Measurements from ENCODE around the gene CYP2S1. TPM values are rescaled to one million over a fixed set of nuclear protein-coding genes. Genes with fewer than 3 reads are reported as not detected.
"Not testable (repeated sequence)": the region's sequence is repeated elsewhere in the genome, so short reads cannot be mapped to it uniquely, and the experiment has no call there.

Gene CYP2S1
- total RNA-seq, 1 donor from 2014 or later, result 11.0 TPM

- H3K4me1 ChIP-seq, result peaks cover 15% of the 10 kb centered on the region
- H3K27ac ChIP-seq, result no peak overlapping the region
- no peaks in the 10 kb centered on the region for H3K36me3 ChIP-seq
Observed at GRCh38 chr19:41174297-41174928, 18.6 kb upstream of the CYP2S1 start.

GRCh38 chr19:41175801-41176777 lies 16.9 kb upstream of the CYP2S1 start:
- ATAC-seq, result peak; percentile 95 to 96
- H3K4me3 ChIP-seq, result peak overlapping the region; percentile 34
- H3K27me3 ChIP-seq (ENCODE audit: low read depth), result no peaks in the 10 kb centered on the region
- H3K9me3 ChIP-seq, result no peaks in the 10 kb centered on the region
- peak; percentile 83 for DNase-seq
- no peaks in the 10 kb centered on the region for H3K36me3 ChIP-seq
- peaks cover 15% of the 10 kb centered on the region for H3K4me1 ChIP-seq
- intact Hi-C loops (cut with DNase I), result no loop called here
- TF ChIP-seq CTCF (IDR thresholded peaks at IDR 0.05), result no peak
- peak overlapping the region; percentile 76 for H3K27ac ChIP-seq

More at GRCh38 chr19:41174297-41174928, 18.6 kb upstream of the CYP2S1 start:
- DNase-seq (no peak), ATAC-seq (no peak)
- peak overlapping the region; percentile 5 for H3K4me3 ChIP-seq
- intact Hi-C loops (cut with DNase I), result no loop called here
- H3K9me3 ChIP-seq, result no peaks in the 10 kb centered on the region
- no peak for TF ChIP-seq CTCF (IDR thresholded peaks at IDR 0.05)
- H3K27me3 ChIP-seq (ENCODE audit: low read depth), result no peaks in the 10 kb centered on the region

- H3K4me1 ChIP-seq; H3K9me3 ChIP-seq; H3K27ac ChIP-seq; H3K36me3 ChIP-seq; H3K27me3 ChIP-seq (ENCODE audit: low read depth); H3K4me3 ChIP-seq; DNase-seq; ATAC-seq; intact Hi-C loops (cut with DNase I): not testable (repeated sequence)
Observed at GRCh38 chr19:41180173-41180572, 12.8 kb upstream of the CYP2S1 start.

GRCh38 chr19:41186971-41187883 lies 5.8 kb upstream of the CYP2S1 start:
- H3K27me3 ChIP-seq (ENCODE audit: low read depth), result peaks cover 3% of the 10 kb centered on the region
- ATAC-seq, result no peak
- H3K4me3 ChIP-seq, result no peak overlapping the region
- H3K36me3 ChIP-seq, result no peaks in the 10 kb centered on the region
- no peaks in the 10 kb centered on the region for H3K9me3 ChIP-seq
- H3K4me1 ChIP-seq, result peaks cover under 1% of the 10 kb centered on the region
- DNase-seq, result no peak
- intact Hi-C loops (cut with DNase I), result no loop called here
- no peak overlapping the region for H3K27ac ChIP-seq
- no peak for TF ChIP-seq CTCF (IDR thresholded peaks at IDR 0.05)

GRCh38 chr19:41187884-41188279 lies 5.1 kb upstream of the CYP2S1 start:
- Histone ChIP-seq H3K27ac (no peak overlapping the region), H3K9me3 (no peaks in the 10 kb centered on the region), H3K4me1 (peaks cover 7% of the 10 kb centered on the region), H3K27me3 (ENCODE audit: low read depth) (peaks cover 8% of the 10 kb centered on the region), H3K36me3 (no peaks in the 10 kb centered on the region), H3K4me3 (no peak overlapping the region)
- ATAC-seq, result no peak
- DNase-seq, result no peak
- intact Hi-C loops (cut with DNase I), result no loop called here
- TF ChIP-seq CTCF (IDR thresholded peaks at IDR 0.05), result no peak

All from lower lobe of right lung (tissue), 2 donors.